NCI-H128 (cell line): ENCODE results near the gene CTBP2.
"Not testable (repeated sequence)": the region's sequence is repeated elsewhere in the genome, so short reads cannot be mapped to it uniquely, and the experiment has no call there.

Source experiments
- DNase-seq: peaks from one replicate; lab custom pipeline; 2025; ENCODE audit not compliant: unreplicated experiment; lab: John Stamatoyannopoulos, UW

CTBP2 gene

DNA sequence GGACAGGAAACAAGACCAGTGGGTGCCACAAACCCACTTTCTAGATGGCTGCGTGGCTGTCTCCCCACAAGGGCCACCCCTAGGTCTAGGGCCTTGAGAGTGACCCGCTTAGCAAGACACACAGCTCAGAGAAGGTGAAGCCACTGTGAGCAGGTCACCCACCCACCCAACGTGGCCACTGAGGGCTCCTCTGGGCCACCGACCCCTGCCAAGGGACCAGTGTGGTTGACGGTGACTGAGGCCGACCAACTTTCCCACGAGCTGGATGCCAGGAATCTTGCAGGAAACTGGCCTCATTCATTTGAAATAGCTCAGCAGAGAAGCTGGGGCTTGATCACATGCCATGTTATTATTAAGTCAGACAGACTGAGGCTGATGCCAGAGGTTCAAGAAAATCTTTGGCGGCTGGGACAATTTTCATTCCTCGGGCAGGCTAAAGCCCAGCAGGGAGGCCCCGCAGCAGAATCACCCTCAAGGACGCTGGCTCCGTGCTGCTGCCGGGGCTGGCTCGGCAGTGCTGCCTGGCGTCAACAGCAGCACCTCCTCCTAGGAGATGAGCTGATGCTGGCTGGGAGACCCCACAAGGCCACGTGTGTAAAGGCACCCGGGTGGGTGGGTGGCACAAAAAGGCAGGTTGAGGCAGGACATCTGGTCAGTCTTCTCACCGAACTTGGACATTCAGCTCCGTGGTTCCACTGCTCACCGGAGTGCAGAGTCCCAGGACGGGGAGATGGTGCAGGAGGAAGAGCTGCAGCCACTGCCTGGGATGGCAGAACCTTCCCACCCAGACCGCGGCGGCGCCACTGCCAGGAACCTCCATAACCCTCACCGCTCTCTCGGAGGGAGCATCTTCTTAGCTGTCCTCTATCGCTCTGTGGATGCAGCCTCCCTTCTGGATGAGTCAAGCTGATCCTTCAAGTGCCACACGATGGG is 160.7 kb downstream of the CTBP2 start:
- no peak for DNase-seq

DNA sequence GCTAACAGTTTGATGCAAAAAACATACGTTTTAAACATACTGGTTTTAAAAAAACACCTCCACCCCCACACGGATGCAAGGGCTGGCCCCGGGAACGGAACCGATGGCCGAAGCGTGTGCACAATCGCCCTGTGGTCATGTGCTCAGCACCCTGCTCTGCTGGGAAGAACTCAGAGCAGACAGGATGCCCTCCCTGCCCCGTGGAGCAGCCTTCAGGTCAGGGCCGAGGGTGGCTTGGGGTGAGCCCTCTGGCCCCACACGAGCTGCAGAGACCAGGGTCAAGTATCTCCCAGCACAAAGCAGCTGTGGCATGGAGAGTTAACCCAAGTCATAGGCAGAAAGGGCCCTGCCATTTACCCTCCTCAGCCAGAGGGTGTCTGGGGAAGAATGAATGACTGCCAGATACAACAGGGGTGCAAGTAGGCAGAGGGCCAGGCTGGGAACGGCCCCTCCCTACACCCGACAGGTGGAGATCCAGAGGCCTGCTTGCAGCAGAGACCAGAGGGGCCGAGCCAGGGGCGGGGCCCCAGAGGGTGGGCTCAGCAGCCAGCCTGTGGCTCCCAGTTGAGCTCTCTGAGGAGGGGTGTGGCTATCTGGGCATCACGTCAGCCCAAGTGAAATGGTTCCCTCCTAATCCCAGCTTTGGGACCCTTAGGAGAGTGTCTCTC is 161.6 kb downstream of the CTBP2 start:
- no peak for DNase-seq

DNA sequence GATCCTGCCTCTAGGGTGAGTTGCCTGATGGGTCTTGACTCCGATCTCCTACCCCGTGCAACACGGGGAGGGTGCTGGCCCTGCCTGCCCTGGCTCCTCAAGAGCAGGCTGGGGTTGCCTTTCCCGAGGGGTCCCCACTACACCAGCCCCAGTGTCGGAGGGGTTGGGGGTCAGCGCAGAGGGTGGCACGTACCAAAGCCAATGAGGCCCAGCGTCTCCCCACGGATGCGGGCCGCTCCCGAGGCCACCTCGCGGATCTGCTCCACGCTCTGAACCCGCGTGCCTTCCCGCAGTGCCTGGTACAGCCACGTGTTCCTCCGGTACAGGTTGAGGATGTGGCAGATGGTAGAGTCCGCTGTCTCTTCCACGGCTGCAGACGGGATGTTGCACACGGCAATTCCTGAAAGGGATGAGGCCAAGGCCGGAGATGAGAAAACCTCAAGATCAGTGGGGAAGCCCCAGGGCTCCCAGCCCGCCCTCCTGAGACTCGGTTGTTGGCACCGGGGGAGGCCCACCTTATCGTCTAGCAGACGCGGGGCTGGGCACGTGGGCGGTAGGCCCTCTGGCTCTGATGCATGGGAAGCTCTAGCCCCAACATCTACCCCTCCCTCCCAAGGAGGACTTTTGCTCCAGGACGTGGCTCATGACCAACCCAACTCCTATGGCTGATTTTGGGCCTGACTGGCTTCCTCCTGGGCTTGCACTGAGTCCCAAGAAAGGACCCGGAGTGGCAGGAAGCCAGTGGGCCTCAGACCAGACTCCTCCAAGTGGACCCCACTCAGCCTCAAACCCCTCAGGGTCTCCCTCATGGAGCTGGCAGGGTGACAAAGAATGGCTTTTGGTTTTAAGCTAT is 162.4 kb downstream of the CTBP2 start:
- DNase-seq, result no peak

DNA sequence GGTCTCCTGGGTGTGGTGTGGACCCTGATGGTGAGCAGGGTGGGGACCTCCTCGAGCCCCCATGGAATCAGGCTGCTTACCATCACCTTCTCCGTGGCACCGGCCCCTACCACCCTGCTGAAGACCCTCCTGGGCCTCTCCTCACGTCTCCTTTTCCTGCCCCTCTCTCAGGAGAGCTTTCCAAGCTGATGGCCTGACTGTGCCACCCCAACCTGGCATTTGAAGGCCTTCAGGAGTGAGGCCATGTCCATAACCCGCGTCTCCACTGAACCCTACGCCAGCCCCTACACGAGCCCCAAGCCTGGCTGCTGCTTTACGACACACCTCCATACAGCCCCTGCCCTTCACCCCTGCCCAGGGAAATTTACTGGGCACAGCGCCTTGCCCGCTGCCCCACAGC is 163.1 kb downstream of the CTBP2 start:
- no peak for DNase-seq

DNA sequence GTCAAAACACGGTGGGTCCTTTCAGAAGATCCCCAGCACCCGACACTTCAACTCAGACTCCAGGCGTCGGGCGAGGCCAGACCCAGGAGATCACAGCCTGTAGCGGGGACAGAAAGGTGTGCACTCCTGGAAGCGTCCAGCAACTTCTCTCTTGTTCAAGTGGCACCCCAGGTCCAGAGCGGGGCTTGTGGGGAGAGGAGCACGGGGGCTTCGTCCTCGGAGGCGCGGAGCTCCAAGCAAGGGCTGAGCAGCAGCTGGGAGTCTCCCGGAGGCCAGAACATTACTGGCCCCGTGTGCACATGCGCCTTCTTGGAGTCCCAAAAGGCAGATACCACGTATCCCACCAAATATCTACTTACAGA is 163.5 kb downstream of the CTBP2 start:
- DNase-seq, result no peak

DNA sequence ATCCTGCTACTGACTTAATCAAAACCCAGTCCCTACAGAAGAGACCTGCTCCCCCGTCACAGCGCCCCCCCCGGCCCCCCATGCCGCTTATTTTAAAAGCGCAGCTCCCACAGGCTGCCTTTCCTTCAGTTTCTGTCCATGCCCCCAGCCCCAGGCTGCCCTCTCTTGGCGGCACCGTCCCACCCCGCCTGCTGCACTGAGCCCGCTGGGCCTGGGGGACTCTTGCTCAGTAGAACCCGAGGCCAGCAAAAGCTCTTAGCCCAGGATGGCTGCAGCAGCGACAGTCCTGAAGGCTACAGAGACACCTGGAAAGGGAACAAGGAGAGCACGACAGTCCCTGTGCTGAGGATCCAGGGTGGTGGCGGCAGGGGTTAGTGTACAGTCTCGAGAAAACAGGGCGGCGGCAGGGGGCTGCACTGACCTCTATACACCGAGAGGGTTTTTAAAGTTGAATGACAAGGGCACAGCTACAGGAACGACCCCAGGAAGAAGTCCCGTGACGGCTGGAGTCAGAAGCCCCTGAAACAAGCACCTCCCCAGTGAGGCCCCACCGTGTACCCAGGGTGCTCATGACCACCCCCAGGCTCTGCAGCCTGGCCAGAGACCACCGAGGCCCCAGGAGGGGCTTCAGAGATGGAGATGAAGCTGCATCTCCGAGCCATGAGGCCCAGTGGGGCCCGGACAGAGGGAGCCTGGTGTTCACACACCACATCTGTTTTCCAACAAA is 164.1 kb downstream of the CTBP2 start:
- no peak for DNase-seq

DNA sequence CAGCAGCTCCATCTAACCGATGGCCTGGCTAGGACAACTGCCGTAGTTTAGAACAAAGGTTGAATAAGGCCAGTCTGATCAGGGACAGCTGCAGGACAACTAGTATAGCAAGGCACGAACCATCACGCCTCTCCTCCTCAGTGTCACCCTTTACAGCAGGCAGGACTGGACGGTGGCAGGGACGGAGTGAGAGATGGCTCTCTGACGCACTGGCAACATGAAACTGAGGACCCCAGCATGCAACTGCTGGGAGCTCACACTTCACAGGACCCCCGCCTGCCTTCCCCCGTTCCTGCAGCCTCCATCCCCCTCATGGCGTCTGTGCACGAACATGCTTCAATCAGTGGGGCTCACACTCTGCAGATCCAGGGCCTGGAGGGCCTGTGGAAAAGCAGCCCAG is 164.8 kb downstream of the CTBP2 start:
- DNase-seq, result no peak

DNA sequence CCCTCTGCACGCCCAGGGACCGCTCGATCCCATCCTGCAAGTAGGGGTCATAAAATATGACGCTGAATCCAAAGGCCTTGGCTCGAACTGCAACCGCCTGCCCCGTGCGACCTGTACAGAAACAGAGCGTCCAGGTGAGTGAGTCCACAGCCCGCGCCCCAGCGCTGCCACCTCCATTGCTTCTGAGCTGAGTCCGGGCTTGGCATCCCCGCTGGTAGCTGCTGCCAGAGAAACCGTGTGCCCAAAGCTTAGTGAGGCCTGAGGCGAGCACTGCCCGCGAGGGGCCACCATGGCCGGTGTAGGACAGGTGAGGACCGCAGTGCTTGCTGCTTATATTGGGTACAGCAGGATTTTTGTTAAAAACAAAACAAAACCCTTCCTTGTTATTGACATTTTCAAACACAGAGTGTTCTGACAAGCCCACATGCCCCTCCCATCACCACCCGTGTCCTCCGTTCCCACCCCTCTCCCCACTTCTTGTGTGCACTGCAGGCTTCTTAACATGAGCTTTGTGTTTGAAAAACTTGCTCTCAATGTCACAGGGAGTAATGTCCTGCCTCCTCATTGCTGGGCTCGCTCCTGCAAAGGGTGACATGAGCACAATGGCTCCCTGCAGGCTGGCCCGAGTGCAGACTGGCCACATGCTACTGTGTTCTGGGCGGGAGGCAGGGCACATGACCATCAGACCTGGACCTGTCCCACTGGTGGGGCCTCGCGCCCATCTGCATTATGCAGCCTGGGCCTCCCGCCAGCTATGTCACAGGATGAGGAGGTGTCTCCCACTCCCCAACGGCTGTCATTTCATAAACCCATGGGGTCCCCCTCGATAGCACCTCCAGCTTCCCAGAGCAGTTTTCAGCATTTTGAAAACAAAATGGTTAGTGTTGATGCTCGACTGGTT is 165.5 kb downstream of the CTBP2 start:
- DNase-seq, result no peak

DNA sequence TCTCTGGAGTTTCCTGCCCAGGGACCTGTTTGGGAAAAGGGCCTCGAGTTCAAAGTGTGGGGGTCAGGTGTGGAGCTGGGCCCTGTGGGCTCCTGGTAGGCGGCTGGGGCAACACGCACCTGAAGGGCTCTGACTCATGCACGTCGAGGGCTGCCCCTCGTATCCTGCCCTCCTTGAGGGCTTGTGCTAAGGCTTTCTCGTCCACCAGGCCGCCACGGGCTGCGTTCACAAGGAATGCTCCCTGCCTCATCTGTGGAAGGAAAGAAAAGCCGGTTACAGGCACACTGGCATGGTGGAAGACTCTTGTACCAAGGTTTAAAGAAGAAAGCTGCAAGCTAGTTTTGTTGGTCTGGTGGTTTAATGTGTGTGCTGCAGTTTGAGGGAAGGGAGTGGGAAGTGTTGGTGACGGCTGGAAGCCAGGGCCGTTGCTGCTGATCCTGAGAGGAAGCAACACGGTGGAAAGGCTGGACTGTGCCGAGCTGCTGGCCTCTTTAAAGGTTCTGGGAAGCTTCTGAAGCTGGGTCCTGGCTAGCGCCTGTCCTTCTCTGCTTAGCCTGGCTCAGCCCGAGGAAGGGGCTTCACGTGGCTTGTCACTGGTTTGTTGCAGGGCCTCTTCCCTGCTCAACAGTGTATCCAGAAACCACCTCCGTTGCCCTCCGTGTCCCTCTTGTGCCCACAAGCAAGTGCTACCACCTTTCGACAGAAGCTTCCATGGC is 166.5 kb downstream of the CTBP2 start:
- no peak for DNase-seq

DNA sequence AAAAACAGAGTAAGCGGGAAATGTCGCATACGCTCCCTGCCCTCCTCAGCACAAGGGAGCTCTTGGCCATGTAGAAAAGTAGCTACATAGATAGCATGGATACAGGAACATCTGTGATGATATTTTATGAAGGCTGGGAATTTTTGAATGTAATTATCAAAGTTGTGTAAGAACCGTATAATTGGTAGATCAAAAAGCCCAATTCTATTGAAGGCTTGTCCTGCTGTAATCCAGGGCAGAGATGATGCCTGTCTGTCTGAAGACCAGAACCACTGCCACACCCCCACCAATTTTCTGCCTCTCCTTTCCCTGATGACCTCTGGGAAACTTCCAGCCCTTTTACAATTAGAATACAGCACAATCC is 167.0 kb downstream of the CTBP2 start:
- no peak for DNase-seq

DNA sequence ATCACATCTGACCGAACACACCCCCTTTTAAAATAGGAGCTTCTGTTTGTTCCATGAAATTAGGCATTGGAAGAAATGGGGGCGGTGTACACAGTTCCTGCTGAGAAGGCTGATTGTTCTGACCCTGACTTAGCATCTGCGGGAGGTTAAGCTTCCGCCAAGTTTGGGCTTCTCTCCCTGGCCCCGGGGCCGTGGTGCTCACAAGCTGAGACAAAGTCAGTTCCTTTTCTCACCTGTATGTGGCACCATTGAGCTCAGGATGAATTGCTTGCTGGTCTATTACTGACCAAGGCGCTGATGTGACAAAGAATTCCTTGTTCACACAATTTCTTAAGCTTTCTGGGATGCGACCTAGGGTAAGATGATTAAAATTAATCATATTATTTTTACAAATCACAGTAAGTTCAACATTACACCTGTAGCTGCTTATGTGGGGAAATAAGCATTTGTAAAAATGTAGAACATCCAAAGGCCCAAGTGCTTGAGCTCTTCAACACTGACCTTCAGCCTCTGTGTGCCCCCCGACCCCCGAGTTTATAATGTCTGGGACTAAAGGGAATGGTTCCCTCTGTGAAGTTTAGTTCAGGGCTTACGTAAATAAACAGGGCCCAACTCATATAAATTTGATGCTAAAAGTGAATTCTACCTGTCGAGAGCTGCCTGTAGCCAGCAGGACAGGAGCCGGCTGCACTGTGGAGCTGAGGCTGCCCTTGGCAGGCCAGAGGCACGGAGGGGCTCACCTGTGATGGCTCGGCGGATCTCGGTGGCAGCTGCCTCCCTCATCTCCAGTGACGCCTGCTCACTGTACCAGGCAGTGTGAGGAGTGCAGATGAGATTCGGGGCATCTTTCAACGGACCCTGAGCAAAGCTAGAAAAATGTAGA is 167.7 kb downstream of the CTBP2 start:
- no peak for DNase-seq

DNA sequence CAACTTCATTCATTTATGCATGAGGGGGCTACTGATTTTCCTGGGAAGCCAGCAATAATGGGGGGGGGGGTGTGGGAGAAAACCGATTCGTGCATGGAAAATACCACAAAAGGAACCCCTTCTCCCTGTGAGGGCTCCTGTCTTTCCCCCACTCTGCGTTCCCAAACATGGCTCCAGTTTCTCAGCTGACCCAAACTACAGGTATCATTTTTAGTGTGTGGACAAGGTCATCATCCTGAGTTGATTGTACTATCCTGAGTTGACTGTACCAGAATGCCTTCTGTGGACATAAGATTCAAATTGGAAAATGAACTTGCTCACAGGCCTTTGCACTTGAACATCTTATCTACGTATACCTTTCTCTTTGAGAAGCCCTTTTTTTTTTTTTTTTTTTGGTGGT is 168.5 kb downstream of the CTBP2 start:
- no peak for DNase-seq

DNA sequence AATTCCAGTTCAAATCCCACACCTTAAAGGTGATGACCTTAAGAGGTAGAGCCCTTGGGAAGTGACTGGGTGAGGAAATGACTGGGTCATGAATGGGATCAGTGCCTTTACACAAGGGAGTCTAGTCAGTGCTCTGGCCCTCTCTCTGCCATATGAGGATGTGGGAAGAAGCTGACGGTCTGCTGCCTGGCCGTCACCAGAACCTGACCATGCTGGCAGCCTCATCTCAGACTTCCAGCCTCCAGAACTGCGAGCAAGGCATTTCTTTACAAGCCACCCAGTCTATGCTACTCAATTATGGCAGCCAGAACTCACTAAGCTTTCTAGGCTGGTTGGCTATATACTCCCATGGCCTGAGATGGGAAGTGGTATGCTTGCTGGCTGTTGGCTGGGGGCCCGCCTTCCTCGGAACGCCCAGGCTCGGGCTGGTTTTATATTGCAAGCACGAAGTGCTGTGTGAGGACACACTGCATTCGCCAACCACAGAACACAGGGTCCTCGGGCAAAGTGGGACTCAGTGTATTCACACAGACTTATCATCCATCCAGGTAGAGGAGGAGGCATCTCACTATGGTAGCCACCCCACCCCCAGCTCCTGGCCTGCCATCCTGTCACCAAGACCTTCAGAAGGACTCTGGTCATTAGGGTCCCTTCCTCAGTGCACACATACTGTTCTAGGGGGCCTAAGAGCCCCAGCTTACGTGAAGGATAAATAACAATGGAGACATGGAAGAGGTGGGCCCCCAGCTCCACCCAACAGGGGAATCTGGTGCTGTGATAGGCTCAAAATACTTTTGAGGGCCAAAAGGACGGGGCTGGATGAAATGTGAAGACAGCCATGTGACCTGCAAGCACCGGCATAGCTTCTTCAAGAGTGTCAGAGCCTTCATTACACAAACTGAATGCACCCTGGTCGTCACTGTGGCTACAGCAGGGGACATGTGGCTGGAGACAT is 169.4 kb downstream of the CTBP2 start:
- DNase-seq, result no peak

DNA sequence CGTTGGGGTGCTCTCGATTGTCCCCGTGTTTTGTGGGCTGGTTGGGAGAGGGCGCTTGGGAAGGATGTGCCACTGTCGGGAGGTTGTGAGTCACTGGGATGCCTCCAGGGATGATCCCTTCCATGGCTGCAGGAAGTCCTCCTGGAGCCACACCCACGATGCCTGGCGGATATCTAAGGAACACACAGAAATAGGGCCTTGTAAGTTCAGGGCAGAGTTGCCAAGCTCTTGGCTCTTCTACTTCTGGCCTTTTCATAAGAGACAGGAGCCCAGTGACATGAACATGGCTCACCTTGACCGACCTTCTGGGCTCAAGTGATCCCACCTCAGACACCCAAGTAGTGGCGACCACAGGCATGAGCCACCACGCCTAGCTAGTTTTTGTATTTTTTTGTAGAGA is 170.8 kb downstream of the CTBP2 start:
- no peak for DNase-seq

DNA sequence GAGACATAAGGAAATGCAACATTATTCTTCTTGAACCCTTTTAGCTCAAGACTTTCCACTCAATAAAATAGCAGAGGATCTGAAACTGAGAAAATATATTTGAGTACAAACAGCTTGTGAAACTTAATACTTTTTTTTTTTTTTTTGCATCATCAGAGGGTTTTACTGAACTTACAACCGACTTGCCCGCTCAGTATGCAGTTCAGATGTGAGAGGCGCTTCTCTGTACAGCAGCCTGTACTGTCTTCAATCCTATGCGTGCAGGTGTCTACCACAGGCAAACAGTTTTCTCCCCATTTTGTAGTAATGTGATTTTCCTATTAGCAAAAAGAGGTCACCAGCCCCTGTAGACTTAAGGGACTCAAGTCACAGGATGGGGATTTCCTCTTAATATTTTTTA is 171.6 kb downstream of the CTBP2 start:
- DNase-seq, result not testable (repeated sequence)

DNA sequence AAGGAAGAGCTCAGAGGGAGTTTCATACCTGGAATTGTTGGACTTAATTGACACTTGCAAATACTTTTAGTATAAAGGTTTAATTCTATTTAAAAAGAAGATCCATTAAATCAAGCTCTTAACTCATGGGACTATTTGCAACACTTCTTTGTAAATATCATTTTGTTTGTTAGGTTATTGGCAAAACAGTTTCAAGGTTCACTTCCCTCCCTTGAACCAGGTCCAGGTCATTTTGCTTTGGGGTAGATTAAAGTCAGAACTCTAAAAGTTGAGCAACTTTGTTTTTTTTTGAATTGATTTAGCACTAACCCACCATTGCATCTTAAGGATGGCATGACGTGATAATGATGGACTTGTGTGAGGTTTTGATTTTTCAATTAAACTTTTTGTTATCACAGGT is 172.6 kb downstream of the CTBP2 start:
- DNase-seq, result no peak

DNA sequence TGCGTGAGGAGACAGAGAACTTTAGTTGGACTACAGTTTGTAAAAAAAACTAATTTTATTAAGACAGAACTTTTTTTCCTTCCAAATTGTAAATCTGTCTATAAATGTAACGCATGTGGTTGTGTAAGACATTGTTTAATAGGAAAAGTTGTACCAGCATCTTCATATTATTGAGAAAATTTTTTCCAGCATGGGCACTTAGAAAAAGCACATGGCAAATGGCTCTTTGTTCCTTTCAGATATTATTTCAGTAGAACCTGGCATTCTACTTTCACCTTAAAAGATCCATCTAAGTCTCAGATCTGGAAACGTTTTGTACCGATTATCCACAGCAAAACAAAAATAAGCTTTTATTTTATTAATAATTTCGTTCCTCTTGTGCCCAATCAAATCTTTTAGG is 175.2 kb downstream of the CTBP2 start:
- DNase-seq, result no peak
